Measurements from ENCODE around the gene ARL14EPL. TPM values are rescaled to one million over a fixed set of nuclear protein-coding genes. Genes with fewer than 3 reads are reported as not detected.

ARL14EPL gene
- total RNA-seq, 2 experiments from 2014 or later = not detected

DNA sequence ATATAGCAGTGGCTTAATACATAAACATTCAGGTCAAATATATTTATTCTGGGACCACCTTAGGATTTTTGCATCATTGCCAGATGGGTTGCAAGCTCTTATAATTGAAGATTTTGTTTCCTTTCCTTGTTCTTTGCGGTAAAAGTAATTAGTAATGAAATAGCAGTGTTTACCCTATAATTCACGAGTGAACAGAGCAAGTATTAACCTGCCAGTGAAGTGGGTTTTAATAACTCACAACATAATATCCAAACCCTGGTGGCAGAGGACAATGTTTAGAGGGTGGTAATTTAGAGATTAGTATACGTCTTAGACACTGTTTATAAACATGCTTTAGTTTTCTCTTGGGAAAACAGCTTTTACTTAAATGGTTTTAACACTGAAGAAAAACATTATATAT, 11.8 kb downstream of the ARL14EPL start:
- no peak for DNase-seq (ENCODE audit: low spot score)
- TF ChIP-seq, protein P1, sequence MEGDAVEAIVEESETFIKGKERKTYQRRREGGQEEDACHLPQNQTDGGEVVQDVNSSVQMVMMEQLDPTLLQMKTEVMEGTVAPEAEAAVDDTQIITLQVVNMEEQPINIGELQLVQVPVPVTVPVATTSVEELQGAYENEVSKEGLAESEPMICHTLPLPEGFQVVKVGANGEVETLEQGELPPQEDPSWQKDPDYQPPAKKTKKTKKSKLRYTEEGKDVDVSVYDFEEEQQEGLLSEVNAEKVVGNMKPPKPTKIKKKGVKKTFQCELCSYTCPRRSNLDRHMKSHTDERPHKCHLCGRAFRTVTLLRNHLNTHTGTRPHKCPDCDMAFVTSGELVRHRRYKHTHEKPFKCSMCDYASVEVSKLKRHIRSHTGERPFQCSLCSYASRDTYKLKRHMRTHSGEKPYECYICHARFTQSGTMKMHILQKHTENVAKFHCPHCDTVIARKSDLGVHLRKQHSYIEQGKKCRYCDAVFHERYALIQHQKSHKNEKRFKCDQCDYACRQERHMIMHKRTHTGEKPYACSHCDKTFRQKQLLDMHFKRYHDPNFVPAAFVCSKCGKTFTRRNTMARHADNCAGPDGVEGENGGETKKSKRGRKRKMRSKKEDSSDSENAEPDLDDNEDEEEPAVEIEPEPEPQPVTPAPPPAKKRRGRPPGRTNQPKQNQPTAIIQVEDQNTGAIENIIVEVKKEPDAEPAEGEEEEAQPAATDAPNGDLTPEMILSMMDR (conservative IDR thresholded peaks at IDR 0.05; ENCODE audit: low read length) = no peak
- TF ChIP-seq EZH2phosphoT487 (IDR thresholded peaks at IDR 0.05; ENCODE audit: borderline replicate concordance, low read depth, low read length) = no peak
- CTCF ChIA-PET (ENCODE audit: unreplicated experiment) = no interaction called here
- Histone ChIP-seq H3K9me2 (ENCODE audit: insufficient read depth, low read length) (no peaks in the 10 kb centered on the region), H4K20me1 (ENCODE audit: insufficient read depth, low read length) (no peaks in the 10 kb centered on the region), H3K4me1 (ENCODE audit: insufficient read depth, low read length, poor library complexity, severe bottlenecking) (peaks cover 6% of the 10 kb centered on the region), H2AFZ (ENCODE audit: low read length) (no peak overlapping the region; the same call in 1 of the 2 replicates), H3K79me2 (ENCODE audit: insufficient read depth, low read depth, low read length) (no peaks in the 10 kb centered on the region), H3K27ac (ENCODE audit: low read depth, low read length, poor library complexity, severe bottlenecking) (no peak overlapping the region), H3K4me3 (ENCODE audit: low read depth, low read length, poor library complexity, severe bottlenecking) (no peak overlapping the region), H3K36me3 (ENCODE audit: insufficient read depth, low read length) (no peaks in the 10 kb centered on the region), H3K9me3 (ENCODE audit: low read length) (no peaks in the 10 kb centered on the region), H3K4me2 (ENCODE audit: low read length) (no peak overlapping the region)
- intact Hi-C loops (cut with micrococcal nuclease; ENCODE audit: unreplicated experiment) = no loop called here
- BruUV-seq (replicated peaks) = no TSS peak
- POLR2A ChIA-PET = interaction anchor here (0.6 to 1.0 kb wide), 4 partner anchors 12 to 409 kb away, joined by 3 to 4 read pairs (median 3); partner anchors contain the start of gene ARL14EPL

DNA sequence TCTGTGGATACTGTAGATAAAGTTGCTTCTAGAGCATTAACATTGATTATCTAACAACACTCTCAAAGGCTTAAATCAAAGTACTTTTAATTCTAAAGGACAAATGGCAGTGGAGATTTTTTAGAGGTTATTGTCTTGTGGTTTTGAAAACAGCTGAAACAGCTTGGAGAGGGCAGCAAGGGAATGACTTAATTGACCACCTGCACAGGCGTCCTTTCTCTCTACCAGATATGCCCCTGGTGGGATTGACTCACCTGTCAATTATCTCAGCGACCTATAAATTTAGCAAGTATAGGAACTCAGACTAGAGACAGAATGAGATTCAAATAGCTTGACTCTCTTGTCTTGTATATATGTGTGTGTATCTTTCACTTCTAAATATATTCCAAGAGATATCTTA, 13.5 kb downstream of the ARL14EPL start:
- Histone ChIP-seq H3K79me2 (ENCODE audit: insufficient read depth, low read depth, low read length) (no peaks in the 10 kb centered on the region), H3K9me3 (ENCODE audit: low read length) (no peaks in the 10 kb centered on the region), H3K9me2 (ENCODE audit: insufficient read depth, low read length) (no peaks in the 10 kb centered on the region), H3K4me3 (ENCODE audit: low read depth, low read length, poor library complexity, severe bottlenecking) (no peak overlapping the region), H3K36me3 (ENCODE audit: insufficient read depth, low read length) (no peaks in the 10 kb centered on the region), H3K4me2 (ENCODE audit: low read length) (no peak overlapping the region), H3K27ac (ENCODE audit: low read depth, low read length, poor library complexity, severe bottlenecking) (no peak overlapping the region), H4K20me1 (ENCODE audit: insufficient read depth, low read length) (no peaks in the 10 kb centered on the region), H2AFZ (ENCODE audit: low read length) (no peak overlapping the region), H3K4me1 (ENCODE audit: insufficient read depth, low read length, poor library complexity, severe bottlenecking) (no peaks in the 10 kb centered on the region)
- DNase-seq (ENCODE audit: low spot score) = no peak
- no TSS peak for BruUV-seq (replicated peaks)
- intact Hi-C loops (cut with micrococcal nuclease; ENCODE audit: unreplicated experiment) = no loop called here
- TF ChIP-seq EZH2phosphoT487 (IDR thresholded peaks at IDR 0.05; ENCODE audit: borderline replicate concordance, low read depth, low read length) = no peak
- TF ChIP-seq, protein P1 (conservative IDR thresholded peaks at IDR 0.05; ENCODE audit: low read length) = no peak
- POLR2A ChIA-PET = interaction anchor here (0.7 kb wide), 1 partner anchor 683 kb away, joined by 5 read pairs; no protein-coding TSS in a partner anchor
- CTCF ChIA-PET (ENCODE audit: unreplicated experiment) = no interaction called here

GRCh38 chr5:116046261-116046660, 14.0 kb downstream of the ARL14EPL start:
- intact Hi-C loops (cut with micrococcal nuclease; ENCODE audit: unreplicated experiment) = no loop called here
- Histone ChIP-seq H3K9me2 (ENCODE audit: insufficient read depth, low read length) (no peaks in the 10 kb centered on the region), H3K4me3 (ENCODE audit: low read depth, low read length, poor library complexity, severe bottlenecking) (no peak overlapping the region), H4K20me1 (ENCODE audit: insufficient read depth, low read length) (no peaks in the 10 kb centered on the region), H3K79me2 (ENCODE audit: insufficient read depth, low read depth, low read length) (no peaks in the 10 kb centered on the region), H3K27ac (ENCODE audit: low read depth, low read length, poor library complexity, severe bottlenecking) (no peak overlapping the region), H2AFZ (ENCODE audit: low read length) (no peak overlapping the region), H3K4me2 (ENCODE audit: low read length) (no peak overlapping the region), H3K36me3 (ENCODE audit: insufficient read depth, low read length) (no peaks in the 10 kb centered on the region), H3K9me3 (ENCODE audit: low read length) (no peaks in the 10 kb centered on the region), H3K4me1 (ENCODE audit: insufficient read depth, low read length, poor library complexity, severe bottlenecking) (no peaks in the 10 kb centered on the region)
- BruUV-seq (replicated peaks) = no TSS peak
- TF ChIP-seq, protein P1 (conservative IDR thresholded peaks at IDR 0.05; ENCODE audit: low read length) = no peak
- no peak for TF ChIP-seq EZH2phosphoT487 (IDR thresholded peaks at IDR 0.05; ENCODE audit: borderline replicate concordance, low read depth, low read length)
- DNase-seq (ENCODE audit: low spot score) = no peak
- POLR2A ChIA-PET = interaction anchor here (0.7 kb wide), 1 partner anchor 683 kb away, joined by 5 read pairs; no protein-coding TSS in a partner anchor
- CTCF ChIA-PET (ENCODE audit: unreplicated experiment) = no interaction called here

Data from OCI-LY7 (cell line).